ENCODE results near the gene TMEM116.

TMEM116 gene

DNA sequence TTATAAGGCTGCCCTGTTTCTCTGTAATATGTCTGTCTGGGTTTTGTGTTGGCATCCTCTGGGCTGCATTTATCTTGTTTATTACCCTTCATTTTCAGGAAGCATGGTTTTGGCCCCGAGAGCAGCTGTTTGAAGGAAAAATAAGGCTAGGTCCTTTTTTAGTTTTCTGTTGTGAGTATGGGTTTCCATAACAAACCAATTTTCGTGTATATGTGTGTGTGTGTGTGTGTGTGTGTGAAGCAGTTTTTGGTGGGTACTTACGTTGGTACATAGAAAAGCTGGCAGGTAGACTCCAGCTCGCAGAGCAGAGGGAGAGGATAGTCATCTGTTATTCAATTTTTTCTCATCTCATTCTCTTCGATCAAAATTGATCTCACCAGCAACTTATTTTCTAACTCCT, 118.4 kb downstream of the TMEM116 start:
- DNase-seq (ENCODE audit: low spot score), result no peak

DNA sequence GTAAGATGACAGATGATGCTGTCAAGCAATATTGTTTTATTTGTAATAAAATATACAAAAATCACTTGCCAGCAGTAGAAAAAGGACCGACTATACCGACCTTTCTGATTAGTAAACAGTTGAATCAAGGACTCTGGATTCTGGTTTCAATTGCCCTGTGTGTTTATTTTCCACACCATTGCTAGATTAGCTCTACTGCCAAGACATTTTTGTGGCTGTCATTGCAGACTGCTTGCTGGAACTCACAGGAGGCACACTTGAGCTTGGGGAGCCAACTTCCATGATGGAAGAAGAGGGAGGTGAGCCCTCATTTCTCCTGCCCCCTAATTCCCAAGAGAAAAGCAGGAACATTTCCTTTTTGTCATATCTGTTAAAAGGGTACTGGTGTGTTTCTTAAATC, 119.7 kb downstream of the TMEM116 start:
- no peak for DNase-seq (ENCODE audit: low spot score)

DNA sequence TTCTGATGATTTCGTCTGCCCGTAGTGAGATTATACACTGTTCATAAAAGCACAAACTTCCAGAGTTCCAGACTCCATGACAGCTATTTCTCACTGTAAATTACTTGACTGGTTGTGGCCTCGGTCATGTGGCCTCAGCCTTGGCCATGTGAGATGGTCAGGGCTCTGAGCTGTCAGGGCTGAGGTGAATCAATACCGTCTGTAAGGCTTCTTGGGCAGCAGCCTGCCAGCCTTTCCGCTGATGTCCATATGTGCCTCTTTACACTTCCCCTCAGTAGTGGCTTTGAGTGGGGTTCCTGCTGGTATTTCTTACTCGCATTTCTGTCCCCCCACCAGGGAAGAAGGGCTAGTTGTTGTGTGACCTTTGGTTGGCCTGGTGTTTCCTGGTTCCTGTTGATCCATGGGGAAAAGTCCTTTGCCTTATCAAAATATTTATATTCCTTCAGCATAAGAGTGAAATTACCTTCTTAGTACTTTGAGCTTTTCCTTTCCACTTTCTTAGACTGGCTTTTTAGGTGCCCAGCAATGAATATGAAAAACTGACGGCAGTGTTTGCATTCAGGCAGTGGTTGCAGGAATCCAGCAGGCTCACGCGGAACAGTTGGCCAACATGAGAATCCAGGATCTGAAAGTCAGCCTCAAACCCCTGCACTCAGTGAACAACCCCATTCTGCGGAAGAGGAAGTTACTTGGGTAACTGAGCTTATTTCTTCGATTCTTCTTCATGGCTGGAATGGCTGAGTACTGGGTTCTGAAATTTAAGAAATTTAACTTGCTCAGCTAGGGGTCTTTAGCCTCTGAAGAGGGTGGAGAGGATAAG, 124.8 kb downstream of the TMEM116 start:
- no peak for DNase-seq (ENCODE audit: low spot score)

DNA sequence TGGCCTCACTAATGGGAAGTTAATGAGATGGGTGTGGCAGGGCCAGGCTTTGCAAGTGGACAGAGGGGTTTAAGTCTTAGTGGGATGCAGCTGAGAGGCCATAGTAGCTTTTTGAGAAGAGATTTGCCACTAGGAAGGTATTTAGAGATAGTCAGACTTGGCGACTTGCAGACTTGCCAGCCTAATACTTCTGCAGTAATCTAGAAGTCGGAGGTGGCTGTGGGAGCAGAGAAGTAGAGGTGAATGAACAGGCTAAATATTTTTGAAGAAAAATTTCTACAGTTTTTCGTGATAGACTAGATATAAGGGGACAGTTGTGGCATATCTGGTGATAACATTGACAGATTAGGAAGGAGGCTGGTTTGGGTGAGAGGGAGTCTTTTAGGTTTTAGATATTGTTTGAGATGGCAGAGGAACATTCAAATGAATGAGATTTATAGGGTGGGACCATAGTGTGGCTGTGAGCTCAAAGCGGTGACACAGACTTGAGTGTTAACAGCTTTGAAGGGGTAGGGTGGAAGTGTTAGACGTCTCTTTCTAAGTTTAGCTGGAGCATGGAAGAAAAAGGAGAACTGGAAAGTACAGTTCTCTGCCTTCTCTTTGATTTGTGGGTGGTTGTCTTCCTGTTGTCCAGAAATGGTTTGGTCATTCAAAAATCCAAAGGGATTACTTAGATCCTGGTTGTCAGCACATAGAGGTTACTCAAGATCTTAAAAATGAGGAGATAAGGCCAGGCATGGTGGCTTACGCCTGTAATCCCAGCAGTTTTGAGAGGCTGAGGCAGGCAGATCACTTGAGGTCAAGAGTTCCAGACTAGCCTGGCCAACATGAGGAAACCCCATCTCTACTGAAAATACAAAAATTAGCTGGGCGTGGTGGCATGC, 126.1 kb downstream of the TMEM116 start:
- DNase-seq (ENCODE audit: low spot score), result no peak

DNA sequence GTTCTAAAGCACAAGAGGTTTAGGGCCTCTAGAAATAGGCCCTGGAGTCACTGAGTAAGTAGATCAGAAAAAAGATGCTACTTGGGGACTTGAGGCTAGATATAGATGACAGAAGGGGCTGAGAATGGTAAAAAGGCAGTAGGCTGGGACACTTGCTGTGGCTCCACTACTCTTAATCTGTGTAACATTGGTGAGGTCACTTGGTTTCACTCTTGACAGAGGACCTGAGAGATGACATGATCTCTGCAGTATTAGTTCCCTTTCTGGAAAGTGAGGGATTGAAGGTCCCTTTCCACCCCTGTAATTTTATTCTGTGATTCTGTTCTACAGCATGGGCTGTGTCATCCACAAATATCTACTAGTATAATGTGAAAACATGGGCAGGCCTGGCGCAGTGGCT, 131.2 kb downstream of the TMEM116 start:
- no peak for DNase-seq (ENCODE audit: low spot score)
